ENCODE measurements around the gene RPS6KA4. TPM values are rescaled to one million over a fixed set of nuclear protein-coding genes. Genes with fewer than 3 reads are reported as not detected.

The RPS6KA4 gene
- total RNA-seq, 1 experiment from 2014 or later, result 24.5 TPM

DNA sequence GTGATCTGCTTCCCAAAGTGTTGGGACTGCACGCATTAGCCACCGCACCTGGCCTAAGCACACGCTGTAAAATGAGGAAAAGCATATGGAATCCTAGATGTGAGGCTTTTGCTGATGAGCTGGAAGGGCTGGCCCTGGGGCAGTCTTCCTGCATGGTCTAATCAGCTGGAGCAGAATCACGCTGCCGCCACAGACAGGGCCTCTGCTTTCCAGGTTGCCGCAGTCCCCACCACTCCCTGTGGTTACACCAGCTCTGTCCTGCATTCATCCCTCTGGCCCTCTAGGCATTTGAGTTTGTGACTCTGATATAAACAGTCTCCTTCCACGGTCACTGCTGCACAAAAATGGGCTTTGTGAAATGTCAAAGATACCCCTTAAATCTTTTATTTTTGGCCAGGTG, 17.1 kb downstream of the RPS6KA4 start:
- Histone ChIP-seq H3K36me3 (ENCODE audit: insufficient read depth, low read length, poor library complexity, severe bottlenecking) (no peaks in the 10 kb centered on the region), H3K9me3 (ENCODE audit: low read depth, low read length, poor library complexity, severe bottlenecking) (no peaks in the 10 kb centered on the region), H3K4me1 (ENCODE audit: insufficient read depth, low read length, poor library complexity, severe bottlenecking) (peaks cover 10% of the 10 kb centered on the region), H3K27me3 (replicated peaks; ENCODE audit: insufficient read depth, low read depth, low read length, poor library complexity) (no peaks in the 10 kb centered on the region), H3K4me3 (ENCODE audit: low read depth, low read length, poor library complexity, severe bottlenecking) (no peak overlapping the region), H3K27ac (ENCODE audit: low read depth, low read length, poor library complexity, severe bottlenecking) (no peak overlapping the region)
- TF ChIP-seq, protein P1, sequence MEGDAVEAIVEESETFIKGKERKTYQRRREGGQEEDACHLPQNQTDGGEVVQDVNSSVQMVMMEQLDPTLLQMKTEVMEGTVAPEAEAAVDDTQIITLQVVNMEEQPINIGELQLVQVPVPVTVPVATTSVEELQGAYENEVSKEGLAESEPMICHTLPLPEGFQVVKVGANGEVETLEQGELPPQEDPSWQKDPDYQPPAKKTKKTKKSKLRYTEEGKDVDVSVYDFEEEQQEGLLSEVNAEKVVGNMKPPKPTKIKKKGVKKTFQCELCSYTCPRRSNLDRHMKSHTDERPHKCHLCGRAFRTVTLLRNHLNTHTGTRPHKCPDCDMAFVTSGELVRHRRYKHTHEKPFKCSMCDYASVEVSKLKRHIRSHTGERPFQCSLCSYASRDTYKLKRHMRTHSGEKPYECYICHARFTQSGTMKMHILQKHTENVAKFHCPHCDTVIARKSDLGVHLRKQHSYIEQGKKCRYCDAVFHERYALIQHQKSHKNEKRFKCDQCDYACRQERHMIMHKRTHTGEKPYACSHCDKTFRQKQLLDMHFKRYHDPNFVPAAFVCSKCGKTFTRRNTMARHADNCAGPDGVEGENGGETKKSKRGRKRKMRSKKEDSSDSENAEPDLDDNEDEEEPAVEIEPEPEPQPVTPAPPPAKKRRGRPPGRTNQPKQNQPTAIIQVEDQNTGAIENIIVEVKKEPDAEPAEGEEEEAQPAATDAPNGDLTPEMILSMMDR (conservative IDR thresholded peaks at IDR 0.05; ENCODE audit: low read depth, low read length), result no peak
- TF ChIP-seq EZH2 (IDR thresholded peaks at IDR 0.05; ENCODE audit: borderline replicate concordance, low read depth, low read length, poor library complexity, severe bottlenecking), result no peak
- POLR2A ChIA-PET (ENCODE audit: low non-redundant PET), result no interaction called here
- no peak for DNase-seq (ENCODE audit: low spot score)
- intact Hi-C loops (cut with micrococcal nuclease; ENCODE audit: unreplicated experiment), result no loop called here
- no TSS peak for BruUV-seq (replicated peaks)
- CTCF ChIA-PET, result no interaction called here

DNA sequence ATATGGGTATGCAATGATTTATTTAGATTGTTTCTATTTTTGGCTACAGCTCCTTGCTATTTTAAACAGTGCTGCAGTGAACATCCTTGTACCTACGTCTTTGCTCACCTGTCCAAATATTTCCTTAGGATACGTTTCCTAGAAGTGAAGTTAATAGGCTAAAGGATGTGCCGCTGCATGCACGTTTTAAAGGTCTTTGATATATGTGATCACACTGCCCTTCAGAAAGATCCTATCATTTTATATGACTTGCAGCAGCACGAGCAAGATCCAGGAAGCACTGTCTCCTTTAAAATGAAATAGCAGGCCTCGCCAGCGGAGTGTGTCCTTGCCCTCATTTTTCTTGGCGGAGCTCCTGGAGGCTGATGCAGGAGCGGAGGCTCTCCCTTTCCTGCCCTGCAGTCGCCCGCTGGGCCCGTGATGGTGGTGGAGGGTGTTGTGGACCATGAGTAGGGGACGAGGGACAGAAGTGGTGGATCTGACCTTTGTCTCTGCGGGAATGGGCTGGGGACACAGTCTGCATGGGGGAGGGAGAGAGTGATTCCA, 19.4 kb downstream of the RPS6KA4 start:
- no peak overlapping the region for H3K27ac ChIP-seq (ENCODE audit: low read depth, low read length, poor library complexity, severe bottlenecking)
- no peaks in the 10 kb centered on the region for H3K36me3 ChIP-seq (ENCODE audit: insufficient read depth, low read length, poor library complexity, severe bottlenecking)
- H3K4me1 ChIP-seq (ENCODE audit: insufficient read depth, low read length, poor library complexity, severe bottlenecking), result no peaks in the 10 kb centered on the region
- DNase-seq (ENCODE audit: low spot score), result no peak
- POLR2A ChIA-PET (ENCODE audit: low non-redundant PET), result no interaction called here
- TF ChIP-seq EZH2 (IDR thresholded peaks at IDR 0.05; ENCODE audit: borderline replicate concordance, low read depth, low read length, poor library complexity, severe bottlenecking), result no peak
- TF ChIP-seq, protein P1 (conservative IDR thresholded peaks at IDR 0.05; ENCODE audit: low read depth, low read length), result no peak
- intact Hi-C loops (cut with micrococcal nuclease; ENCODE audit: unreplicated experiment), result no loop called here
- H3K27me3 ChIP-seq (replicated peaks; ENCODE audit: insufficient read depth, low read depth, low read length, poor library complexity), result no peaks in the 10 kb centered on the region
- CTCF ChIA-PET, result no interaction called here
- H3K9me3 ChIP-seq (ENCODE audit: low read depth, low read length, poor library complexity, severe bottlenecking), result no peaks in the 10 kb centered on the region
- BruUV-seq (replicated peaks), result no TSS peak
- no peak overlapping the region for H3K4me3 ChIP-seq (ENCODE audit: low read depth, low read length, poor library complexity, severe bottlenecking)

DNA sequence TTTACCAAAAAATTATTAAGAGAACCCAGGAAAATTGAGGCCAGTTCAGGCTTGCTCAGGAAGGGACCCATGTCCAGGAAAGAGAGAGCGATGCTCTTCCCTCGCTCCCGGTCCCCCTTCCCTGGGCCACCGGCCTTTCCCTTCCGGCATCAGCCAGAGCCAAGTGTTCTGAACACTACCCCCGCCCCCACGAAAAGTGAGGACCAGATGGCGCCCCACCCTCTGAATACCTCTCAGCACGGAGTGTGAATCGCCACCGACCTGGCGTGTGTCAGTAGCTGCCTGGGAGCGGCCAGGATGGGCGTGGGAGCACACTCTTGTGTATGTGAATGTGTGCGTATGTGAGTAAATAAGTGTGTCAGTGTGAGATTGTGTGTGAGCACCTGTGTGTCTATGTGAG, 20.2 kb downstream of the RPS6KA4 start:
- ChIA-PET CTCF (no interaction called here), POLR2A (ENCODE audit: low non-redundant PET) (no interaction called here)
- no peak for TF ChIP-seq EZH2 (IDR thresholded peaks at IDR 0.05; ENCODE audit: borderline replicate concordance, low read depth, low read length, poor library complexity, severe bottlenecking)
- TF ChIP-seq, protein P1 (conservative IDR thresholded peaks at IDR 0.05; ENCODE audit: low read depth, low read length), result no peak
- Histone ChIP-seq H3K27ac (ENCODE audit: low read depth, low read length, poor library complexity, severe bottlenecking) (no peak overlapping the region), H3K36me3 (ENCODE audit: insufficient read depth, low read length, poor library complexity, severe bottlenecking) (no peaks in the 10 kb centered on the region), H3K9me3 (ENCODE audit: low read depth, low read length, poor library complexity, severe bottlenecking) (no peaks in the 10 kb centered on the region), H3K4me1 (ENCODE audit: insufficient read depth, low read length, poor library complexity, severe bottlenecking) (no peaks in the 10 kb centered on the region), H3K4me3 (ENCODE audit: low read depth, low read length, poor library complexity, severe bottlenecking) (no peak overlapping the region), H3K27me3 (replicated peaks; ENCODE audit: insufficient read depth, low read depth, low read length, poor library complexity) (no peaks in the 10 kb centered on the region)
- no peak for DNase-seq (ENCODE audit: low spot score)
- intact Hi-C loops (cut with micrococcal nuclease; ENCODE audit: unreplicated experiment), result no loop called here
- BruUV-seq (replicated peaks), result no TSS peak

All from A673 (cell line).